Stimulated activated CD8-positive, alpha-beta memory T cell treated with anti-CD3 and anti-CD28 coated beads, Interleukin-4, amount 100 ng/mL, for 1 hour (primary cell): ENCODE data around the gene ZNF569.
A peak's percentile ranks its signal among the peaks of the same experiment; 100 is the strongest.
"Not testable (repeated sequence)": the region's sequence is repeated elsewhere in the genome, so short reads cannot be mapped to it uniquely, and the experiment has no call there.

Source experiments
- DNase-seq, 2 donors: peaks; one replicate each; pipeline ENCODE4 v3.0.0-alpha.2; 2020; ENCODE audit warnings: low read depth in 2 of 2, low spot score in 1 of 2

The ZNF569 gene

DNA sequence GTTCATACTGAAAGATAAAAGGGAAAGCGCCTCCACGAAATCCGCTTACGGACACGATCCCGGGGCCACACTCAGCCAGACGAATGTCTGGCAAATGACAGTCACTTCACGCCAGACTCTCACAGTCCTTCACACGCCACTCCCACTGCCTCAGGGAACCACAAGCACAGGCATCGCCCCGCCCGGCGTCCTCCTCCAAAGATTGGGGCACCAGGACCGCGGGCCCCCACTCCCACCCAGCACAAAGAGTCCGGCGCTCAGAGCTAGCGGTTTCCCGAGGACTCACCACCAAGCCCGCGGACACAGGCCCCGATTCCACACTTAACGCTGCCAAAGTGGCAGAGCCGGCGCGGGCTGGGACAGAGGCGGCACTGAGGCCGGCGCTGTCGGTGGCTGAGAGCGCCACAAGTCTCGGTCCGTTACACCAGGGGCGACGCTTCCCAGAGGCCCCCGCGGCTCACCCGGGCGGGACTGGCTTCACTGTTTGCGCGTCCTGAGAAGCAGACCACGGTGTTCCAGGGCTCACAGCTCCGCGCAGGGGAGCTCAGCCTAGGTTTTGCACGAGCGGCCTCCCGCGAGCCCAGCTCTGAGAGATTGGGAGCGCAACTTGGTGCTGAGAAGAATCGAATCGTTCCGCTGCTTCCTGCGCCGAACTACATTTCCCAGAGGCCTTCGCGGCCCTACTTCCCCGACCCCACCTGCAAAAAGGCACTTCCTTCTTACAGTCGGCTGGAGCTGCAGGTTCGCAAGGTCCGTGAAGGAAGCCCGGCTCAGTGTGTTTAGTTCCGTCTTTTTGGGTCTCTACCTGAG lies at the start of gene ZNF569:
Gene ZNF569, minus strand, starts transcription at position 647 of the 810 bp plus-strand sequence. CDS start 22,523 bp downstream, outside the sequence.
- DNase-seq, result peak; percentile 69 to 77

DNA sequence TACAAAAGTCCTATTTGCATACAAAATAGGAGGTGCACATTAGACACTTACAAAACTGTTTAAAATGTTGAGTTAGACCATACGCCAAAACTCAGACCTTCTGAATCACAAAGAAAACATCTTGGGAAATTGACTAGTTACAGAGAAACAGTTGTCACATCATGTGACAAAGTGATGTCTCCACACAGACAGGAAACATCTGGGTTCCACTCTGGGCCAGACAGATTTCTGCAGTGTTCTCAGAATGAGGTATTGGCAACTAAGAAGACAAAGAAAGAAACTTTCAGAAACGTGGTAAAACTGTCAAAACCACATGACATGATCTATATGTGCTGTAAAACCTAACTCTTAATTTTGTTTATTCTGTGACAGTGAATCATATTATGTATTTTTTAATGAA lies 46.2 kb upstream of the ZNF569 start:
- DNase-seq, result no peak

DNA sequence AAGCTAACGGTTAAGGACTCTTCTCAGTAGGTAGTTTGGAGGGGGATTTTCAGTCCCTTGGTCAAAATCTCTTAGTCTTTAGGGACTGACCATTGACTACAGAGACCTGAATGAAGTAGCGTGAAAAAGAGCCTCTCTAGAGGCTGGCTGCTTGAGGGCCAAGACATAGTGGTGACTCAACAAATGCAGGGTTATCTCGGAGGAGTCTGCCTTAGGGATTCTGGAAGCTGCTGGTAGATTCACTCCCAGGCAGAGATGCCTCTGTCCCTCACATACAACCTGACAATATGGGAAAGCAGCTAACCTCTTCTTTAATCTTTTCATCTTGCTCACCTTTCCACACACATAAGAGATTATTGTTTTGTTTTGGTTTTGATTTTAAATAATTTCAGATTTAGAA lies 44.6 kb upstream of the ZNF569 start:
- no peak for DNase-seq

DNA sequence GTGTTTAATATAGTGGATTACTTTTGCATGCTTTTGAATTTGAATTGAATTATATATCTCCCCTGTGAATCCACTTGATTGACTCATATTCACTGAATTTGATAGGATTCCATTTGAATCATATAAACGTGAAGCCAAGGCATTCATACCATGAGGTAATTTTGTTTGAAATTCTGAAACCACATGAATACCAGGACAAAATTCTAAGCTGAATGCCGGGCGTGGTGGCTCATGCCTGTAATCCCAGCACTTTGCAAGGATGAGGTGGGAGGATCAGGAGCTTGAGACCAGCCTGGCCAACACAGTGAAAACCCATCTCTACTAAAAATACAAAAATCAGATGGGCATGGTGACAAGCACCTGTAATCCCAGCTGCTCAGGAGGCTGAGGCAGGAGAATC lies 43.9 kb upstream of the ZNF569 start:
- no peak for DNase-seq

DNA sequence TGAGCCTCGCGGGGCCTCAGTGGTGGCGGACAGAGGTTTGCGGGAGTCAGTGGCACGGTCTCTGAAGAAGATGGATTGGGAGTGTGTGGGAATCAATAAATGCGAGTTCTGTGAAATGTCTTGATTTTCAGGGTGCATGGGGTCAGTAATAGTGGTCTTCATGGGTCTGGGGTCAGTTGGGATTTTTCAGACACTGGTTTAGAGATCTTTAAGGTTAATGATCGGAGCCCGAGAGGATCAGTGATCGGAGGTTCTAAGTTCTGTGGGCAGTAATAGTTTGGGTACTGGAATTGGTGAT lies 39.9 kb upstream of the ZNF569 start:
- no peak for DNase-seq

DNA sequence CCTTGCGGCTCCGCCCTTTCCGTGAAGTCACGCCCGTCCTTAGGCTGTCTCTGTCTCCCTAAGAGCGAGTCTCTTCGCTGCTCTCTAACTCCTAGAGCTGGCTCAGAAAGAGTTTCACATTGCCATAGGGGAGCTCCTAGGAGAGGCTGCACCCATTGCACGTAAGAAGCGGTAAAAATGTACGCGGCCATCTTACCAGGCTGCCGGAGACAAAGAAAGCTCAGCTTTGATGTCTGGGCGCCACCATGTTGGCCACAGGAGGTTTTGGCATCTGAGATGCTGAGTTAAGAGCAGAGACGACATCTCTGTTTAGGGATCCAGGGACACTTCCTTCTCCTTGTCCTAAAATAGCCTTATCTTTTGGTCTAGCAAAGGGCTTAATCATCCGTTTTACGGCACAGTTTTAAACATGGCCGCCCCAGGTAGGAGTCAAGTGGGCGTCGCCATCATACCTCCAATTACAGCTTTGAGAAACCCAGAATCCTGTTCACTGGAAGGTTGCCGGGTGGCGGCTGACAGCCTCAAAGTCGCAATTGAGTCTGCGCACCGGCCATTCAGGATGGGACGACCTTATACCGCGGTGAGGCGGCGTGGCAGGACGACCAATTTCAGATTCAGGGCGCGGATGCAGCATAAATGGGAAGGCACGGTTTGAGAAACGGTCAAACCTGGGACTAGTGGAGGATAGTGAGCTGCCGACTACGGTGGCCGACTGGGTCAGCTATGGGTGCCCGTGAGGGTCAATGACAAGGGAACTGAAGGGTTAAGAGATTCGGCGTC lies 39.3 kb upstream of the ZNF569 start, which contains the start of gene ZNF793:
Gene ZNF793, plus strand, starts transcription at position 553 of the 780 bp plus-strand sequence. CDS start 16,501 bp downstream, outside the sequence.
- peak; percentile 50 to 70 for DNase-seq

DNA sequence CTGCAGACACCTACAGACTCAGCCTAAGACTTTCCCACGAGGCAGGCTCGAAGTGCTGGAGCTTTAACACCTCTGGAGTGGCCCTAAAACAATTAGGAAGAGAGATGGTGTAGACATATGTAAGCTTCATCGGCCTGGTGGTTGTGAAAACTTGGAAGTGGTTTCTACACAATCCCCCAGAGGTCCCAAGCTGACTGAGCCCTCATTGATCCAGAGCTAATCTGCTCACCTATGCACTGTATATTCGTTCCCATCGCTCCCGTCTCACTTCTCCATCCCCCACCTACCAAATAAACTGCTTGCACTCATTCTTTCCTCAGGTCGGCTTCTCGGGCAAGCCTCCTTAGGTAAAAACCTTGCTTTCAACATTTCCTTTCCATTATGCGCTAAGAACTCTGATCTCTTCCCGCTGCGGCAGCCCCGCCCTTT lies 38.7 kb upstream of the ZNF569 start:
- no peak for DNase-seq

DNA sequence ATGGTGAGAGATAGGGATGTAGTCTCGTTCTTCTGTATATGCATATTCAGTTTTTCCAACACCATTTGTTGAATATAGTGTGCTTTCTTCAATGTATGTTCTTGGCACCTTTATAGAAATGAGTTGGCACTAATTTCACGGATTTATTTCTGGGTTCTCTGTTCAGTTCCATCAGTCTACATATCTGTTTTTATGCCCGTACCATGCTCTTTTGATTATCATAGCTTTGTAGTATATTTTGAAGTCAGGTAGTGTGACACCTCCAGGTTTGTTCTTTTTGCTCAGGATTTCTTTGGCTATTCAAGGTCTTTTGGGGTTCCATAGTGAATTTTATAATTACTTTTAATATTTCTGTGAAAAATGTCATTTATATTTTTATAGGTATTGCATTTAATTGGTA lies 25.0 kb upstream of the ZNF569 start:
- no peak for DNase-seq

DNA sequence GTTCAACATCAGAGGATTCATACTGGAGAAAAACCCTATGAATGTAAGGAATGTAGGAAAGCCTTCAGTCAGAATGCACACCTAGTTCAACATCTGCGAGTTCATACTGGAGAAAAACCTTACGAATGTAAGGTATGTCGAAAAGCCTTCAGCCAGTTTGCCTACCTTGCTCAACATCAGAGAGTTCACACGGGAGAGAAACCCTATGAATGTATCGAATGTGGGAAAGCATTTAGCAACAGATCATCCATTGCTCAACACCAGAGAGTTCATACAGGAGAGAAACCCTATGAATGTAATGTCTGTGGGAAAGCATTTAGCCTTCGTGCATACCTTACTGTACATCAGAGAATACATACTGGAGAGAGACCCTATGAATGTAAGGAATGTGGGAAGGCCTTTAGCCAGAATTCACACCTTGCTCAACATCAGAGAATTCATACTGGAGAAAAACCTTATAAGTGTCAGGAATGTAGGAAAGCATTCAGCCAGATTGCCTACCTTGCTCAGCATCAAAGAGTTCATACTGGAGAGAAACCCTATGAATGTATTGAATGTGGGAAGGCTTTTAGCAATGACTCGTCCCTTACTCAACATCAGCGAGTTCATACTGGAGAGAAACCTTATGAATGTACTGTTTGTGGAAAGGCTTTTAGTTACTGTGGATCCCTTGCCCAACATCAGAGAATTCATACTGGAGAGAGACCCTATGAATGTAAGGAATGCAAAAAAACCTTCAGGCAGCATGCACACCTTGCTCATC lies 17.3 kb upstream of the ZNF569 start:
- no peak for DNase-seq

DNA sequence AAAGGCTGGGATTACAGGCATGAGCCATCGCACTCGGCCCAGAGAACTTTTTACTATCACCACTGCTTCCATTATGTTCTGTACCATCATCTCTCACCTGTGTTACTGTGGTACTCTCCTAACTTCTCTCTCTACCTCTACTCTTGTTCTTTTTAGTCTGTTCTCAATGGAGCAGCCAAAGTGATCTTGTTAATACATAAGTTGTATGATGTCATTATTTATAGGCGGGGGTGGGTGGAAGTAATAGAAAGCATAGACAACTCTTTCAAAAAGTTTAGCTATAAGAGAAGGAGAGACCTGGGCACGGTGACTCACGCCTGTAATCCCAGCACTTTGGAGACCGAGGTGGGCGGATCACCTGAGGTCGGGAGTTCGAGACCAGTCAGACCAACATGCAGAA lies 4.9 kb upstream of the ZNF569 start:
- DNase-seq, result no peak

DNA sequence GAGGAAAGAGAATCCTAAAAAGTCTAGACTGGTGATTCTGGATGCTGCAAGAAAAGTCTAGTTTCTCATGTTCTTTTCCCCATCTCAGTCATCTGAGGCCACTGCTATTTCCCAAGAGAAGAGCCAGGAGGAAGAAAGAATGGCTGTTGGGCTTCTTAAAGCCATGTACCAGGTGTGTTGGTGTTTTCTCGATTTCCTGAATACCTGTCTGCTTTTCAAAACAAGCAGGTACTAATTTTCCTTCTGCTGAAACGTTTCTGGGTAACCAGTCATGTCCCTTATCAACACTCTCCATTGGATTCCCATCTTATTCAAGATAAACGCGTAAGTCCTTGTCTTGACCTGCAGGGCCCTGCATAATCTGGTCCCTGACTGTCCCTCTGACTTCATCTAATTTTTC lies 3.0 kb upstream of the ZNF569 start:
- no peak for DNase-seq

DNA sequence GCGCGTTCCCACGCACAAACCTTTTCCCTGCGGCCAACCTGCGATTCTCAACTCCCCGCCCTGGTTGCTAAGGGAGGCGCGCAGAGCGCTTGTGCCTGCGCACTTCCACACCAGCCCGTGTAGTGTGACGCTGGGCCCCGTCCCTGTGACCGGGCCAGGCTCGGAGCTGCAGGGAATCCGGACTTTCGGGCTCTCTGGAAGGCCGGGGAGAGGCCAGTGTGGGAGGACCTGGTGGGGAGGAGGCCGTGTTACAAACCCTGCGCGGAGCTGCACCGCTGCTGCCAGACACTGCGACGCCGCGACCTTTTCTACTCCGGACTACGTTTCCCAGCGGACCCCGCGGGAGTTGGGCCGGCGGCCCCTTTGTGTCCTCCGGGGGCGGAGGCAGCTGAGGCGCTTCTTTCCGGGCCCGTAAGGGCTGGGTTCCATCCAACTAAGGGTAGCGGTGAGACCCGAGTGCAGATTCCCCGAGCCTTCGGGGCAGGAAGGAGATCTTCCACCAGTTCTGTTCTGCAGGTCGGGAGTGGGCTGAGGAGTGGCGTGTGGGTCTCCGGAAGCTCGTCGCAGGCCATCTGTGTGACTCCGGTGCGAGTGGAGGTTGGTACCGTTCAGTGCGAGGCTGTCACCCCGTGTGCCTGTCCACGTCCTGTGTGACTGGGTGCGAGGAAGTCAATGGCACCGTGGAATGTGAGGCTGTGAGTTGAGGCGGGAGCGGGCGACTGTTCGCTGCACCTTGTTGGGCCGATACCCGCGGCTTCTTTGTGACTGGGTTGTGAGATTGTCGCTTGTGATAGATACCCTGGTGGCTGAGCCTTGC lies 1.9 kb upstream of the ZNF569 start, which contains the start of gene ZNF570:
Gene ZNF570, plus strand, starts transcription at position 396 of the 817 bp plus-strand sequence. CDS start 999 bp downstream, outside the sequence.
- peak; percentile 73 to 80 for DNase-seq

DNA sequence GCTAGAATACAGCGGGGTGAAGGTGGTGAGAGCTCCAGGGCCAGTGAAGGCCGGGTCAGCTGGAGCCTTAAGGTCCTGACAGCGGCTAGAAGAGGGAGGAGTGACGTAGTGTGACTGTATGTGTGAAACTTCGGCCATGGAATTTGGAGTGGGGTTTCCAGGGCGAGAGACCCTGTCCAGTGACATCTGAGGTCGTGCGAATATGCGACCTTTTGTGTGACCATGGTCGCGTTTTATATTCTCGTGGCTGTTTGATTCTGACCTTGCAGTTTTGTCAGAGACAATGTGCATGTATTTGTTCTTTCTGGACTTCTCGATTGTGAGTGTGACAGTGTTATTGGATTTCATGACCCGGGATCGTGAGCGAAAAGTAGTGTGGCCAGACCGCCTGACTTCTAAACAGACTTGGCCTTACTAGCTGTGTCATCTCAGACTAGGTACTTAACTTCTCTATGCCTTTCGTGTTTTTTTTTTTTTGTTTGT lies 405 bp upstream of the ZNF569 start:
- no peak for DNase-seq

DNA sequence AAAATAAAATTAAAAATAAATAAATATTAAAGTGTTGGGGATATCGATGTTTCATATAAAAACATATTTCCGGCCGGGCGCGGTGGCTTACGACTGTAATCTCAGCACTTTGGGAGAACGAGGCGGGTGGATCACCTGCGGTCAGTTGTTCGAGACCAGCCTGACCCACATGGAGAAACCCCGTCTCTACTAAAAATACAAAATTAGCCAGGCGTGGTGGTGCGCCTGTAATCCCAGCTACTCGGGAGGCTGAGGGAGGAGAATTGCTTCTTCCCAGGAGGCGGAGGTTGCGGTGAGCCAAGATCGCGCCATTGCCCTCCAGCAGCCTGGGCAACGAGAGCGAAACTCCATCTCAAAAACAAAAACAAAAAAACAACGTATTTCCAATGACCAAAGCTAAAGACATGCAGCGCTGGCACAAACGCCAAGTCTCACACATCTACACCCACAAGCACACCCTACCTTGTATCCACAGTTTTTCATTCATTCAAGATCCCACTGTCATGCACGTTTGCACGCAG lies 907 bp downstream of the ZNF569 start:
- no peak for DNase-seq

DNA sequence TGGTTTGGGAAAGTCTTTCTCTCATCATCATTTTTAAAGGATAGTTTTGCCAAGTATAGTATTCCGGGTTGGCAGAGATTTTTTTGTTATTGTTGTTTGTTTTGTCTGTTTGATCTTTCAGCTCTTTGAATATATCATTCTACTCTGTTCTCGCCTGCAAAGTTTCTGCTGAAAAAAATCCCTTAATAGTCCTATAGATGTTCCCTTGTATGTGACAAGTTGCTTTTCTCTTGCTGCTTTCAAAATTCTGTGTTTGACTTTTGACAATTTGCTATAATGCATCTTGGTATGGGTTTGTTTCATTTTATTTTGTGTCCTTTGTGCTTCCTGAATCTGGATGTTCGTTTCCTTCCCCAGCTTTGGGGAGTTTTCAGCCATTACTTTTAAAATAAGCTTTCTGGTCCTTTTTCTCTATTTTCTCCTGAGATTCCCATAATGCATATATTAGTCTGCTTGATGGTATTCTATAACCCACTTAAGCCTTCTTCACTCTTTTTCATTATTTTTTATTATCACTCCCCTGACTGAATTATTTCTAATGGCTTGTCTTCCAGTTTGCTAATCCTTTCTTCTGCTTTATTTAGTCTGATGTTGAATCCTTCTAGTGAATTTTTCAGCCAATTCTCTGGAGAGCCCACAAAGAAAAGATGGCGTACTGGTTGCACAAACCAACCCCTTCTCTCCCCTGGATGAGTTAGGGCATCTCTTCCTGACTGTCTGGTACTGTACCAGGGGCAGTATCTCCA lies 14.6 kb downstream of the ZNF569 start:
- DNase-seq, result no peak

DNA sequence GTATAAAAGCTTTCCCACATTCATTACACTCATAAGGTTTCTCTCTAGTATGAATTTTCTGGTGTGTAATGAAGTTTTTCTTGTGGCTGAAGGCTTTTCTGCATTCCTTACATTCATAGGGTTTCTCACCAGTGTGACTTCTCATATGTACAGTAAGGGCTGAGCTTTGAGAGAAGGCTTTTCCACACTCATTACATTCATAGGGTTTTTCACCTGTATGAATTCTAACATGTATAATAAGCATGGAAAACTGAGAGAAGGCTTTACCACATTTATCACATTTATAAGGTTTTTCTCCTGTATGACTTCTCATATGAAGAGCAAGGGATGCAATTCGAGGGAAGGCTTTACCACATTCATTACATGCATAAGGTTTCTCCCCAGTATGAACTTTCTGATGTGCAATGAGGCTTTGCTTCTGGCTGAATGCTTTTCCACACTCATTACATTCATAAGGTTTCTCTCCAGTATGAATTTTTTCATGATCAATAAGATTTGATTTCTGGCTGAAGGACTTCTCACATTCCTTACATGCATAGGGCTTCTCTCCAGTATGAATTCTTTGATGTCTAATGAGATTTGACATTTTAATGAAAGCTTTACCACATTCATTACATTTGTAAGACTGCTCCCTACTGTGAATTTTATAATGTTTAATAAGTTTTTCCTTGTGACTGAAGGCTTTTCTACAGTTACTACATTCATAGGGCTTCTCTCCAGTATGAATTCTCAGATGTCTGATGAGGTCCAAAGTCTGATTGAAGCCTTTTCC lies 53.7 kb downstream of the ZNF569 start:
- DNase-seq, result no peak

DNA sequence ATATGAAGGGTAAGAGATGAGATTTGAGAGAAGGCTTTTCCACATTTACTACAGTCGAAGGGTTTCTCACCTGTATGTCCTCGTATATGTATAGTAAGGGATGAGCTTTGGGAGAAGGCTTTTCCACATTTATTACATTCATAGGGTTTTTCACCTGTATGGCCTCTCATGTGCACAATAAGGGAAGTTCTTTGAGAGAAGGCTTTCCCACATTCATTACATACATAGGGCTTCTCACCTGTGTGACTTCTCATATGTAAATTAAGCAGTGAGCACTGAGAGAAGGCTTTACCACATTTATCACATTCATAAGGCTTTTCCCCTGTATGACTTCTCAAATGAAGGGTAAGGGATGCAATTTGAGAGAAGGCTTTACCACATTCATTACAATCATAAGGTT lies 54.5 kb downstream of the ZNF569 start:
- DNase-seq, result no peak

DNA sequence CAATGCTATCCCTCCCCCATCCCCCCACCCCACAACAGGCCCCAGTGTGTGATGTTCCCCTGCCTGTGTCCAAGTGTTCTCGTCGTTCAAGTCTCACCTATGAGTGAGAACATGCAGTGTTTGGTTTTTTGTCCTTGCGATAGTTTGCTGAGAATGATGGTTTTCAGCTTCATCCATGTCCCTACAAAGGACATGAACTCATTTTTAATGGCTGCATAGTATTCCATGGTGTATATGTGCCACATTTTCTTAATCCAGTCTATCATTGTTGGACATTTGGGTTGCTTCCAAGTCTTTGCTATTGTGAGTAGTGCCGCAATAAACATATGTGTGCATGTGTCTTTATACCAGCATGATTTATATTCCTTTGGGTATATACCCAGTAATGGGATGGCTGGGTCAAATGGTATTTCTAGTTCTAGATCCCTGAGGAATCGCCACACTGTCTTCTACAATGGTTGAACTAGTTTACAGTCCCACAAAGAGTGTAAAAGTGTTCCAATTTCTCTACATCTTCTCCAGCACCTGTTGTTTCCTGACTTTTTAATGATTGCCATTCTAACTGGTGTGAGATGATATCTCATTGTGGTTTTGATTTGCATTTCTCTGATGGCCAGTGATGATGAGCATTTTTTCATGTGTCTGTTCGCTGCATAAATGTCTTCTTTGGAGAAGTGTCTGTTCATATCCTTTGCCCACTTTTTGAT lies 61.0 kb downstream of the ZNF569 start:
- not testable (repeated sequence) for DNase-seq
